Measurements from ENCODE around the gene SULT1B1.

DNA sequence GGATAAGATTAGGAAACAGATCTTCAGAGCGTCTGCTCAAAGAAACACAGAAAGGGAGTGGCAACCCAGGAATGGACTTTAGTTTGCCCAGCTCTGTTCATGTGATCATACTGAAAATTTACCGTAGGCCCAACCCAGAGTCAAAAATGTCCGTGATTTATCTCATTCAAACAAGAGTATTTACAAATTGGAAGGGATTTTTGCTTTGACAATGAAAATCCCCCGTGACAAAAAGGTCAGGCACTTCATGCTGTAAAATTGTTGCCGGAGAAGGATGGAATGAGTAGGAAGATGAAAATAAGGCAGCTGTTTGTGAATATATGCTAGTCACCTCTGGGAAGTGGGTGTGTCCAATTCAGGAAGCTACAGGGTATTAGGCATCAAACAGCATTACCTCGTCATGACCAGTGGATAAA, 1.2 kb downstream of the SULT1B1 start:
- TF ChIP-seq, protein P1, sequence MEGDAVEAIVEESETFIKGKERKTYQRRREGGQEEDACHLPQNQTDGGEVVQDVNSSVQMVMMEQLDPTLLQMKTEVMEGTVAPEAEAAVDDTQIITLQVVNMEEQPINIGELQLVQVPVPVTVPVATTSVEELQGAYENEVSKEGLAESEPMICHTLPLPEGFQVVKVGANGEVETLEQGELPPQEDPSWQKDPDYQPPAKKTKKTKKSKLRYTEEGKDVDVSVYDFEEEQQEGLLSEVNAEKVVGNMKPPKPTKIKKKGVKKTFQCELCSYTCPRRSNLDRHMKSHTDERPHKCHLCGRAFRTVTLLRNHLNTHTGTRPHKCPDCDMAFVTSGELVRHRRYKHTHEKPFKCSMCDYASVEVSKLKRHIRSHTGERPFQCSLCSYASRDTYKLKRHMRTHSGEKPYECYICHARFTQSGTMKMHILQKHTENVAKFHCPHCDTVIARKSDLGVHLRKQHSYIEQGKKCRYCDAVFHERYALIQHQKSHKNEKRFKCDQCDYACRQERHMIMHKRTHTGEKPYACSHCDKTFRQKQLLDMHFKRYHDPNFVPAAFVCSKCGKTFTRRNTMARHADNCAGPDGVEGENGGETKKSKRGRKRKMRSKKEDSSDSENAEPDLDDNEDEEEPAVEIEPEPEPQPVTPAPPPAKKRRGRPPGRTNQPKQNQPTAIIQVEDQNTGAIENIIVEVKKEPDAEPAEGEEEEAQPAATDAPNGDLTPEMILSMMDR (IDR thresholded peaks at IDR 0.05) = no peak
- TF ChIP-seq POLR2AphosphoS5 (IDR thresholded peaks at IDR 0.05; ENCODE audit: low read depth, low read length) = no peak
- TF ChIP-seq TCF7L2 (IDR thresholded peaks at IDR 0.05; ENCODE audit: low read depth, low read length) = no peak
- TF ChIP-seq, protein P2, sequence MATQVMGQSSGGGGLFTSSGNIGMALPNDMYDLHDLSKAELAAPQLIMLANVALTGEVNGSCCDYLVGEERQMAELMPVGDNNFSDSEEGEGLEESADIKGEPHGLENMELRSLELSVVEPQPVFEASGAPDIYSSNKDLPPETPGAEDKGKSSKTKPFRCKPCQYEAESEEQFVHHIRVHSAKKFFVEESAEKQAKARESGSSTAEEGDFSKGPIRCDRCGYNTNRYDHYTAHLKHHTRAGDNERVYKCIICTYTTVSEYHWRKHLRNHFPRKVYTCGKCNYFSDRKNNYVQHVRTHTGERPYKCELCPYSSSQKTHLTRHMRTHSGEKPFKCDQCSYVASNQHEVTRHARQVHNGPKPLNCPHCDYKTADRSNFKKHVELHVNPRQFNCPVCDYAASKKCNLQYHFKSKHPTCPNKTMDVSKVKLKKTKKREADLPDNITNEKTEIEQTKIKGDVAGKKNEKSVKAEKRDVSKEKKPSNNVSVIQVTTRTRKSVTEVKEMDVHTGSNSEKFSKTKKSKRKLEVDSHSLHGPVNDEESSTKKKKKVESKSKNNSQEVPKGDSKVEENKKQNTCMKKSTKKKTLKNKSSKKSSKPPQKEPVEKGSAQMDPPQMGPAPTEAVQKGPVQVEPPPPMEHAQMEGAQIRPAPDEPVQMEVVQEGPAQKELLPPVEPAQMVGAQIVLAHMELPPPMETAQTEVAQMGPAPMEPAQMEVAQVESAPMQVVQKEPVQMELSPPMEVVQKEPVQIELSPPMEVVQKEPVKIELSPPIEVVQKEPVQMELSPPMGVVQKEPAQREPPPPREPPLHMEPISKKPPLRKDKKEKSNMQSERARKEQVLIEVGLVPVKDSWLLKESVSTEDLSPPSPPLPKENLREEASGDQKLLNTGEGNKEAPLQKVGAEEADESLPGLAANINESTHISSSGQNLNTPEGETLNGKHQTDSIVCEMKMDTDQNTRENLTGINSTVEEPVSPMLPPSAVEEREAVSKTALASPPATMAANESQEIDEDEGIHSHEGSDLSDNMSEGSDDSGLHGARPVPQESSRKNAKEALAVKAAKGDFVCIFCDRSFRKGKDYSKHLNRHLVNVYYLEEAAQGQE (IDR thresholded peaks at IDR 0.05; ENCODE audit: insufficient read depth in 1 of 2, low read depth in 2 of 2, low read length in 1 of 2) = no peak
- TF ChIP-seq SIN3A (IDR thresholded peaks at IDR 0.05; ENCODE audit: borderline replicate concordance, insufficient read depth, low read depth, low read length) = no peak

All from Panc1 (cell line).